GM21515 (cell line): ENCODE data around the gene ITGA7.

ENCODE experiments used
- ATAC-seq: cut with Tn5 transposase; IDR thresholded peaks from one replicate; pipeline ENCODE4 v1.9.1; 2021; ENCODE audit not compliant: unreplicated experiment

The ITGA7 gene

DNA sequence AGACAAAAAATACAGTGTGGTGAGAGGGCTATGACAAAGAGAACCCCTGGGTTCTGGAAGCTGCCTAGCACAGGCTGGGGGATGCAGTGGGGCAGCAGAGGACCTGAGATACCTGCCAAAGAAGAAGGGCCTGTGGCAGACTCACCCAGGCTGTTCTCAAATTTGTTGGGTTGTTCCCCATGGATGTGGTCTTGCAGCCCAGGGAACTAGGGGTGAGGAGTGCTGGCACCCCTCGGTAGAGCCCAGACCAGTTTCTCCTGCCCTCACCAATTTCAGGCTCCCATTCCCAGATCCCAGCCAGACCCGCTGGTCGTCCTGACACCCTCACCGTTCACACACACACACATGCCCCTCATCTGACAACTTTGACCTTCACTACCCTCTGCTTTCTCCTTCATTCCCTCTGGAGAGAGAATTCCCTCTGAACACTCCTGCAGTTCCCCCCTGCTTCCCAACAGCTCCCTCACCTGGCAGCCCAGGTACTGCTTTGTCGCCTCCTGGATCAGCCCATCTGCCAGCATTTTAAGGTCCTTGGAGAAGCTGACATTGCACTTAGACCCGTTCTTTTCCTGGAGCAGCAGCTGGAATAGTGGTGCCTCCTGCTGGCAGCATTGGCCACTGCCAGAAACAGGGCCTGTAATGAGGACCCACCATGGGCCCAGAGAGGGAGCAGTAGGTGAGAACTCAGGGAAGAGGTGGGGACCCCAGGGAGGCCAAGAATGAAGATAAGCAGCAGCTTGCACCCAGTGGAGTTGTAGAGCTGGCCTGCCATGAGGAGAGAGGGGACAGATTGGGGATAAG is 29.3 kb upstream of the ITGA7 start:
- ATAC-seq: no peak

- no peak for ATAC-seq
These were observed 28.4 kb upstream of the ITGA7 start for GRCh38 chr12:55736076-55736475.

GRCh38 chr12:55734595-55734994 is 26.9 kb upstream of the ITGA7 start:
- ATAC-seq: no peak

DNA sequence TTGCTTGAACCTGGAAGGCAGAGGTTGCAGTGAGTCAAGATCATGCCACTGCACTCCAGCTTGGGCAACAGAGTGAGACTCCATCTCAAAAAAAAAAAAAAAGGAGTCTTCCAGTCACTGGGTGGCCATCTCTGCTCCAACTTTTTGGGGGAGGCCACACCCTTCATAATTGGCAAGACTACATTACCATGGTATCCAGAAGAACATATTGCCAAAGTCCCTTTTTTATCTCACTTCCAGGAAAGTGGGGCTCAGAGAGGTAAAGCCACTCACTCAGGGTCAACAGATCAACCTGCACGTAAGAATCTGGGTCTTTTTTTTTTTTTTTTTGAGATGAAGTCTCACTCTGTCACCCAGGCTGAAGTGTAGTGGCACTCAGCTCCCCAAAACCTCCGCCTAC is 26.2 kb upstream of the ITGA7 start:
- ATAC-seq: no peak

DNA sequence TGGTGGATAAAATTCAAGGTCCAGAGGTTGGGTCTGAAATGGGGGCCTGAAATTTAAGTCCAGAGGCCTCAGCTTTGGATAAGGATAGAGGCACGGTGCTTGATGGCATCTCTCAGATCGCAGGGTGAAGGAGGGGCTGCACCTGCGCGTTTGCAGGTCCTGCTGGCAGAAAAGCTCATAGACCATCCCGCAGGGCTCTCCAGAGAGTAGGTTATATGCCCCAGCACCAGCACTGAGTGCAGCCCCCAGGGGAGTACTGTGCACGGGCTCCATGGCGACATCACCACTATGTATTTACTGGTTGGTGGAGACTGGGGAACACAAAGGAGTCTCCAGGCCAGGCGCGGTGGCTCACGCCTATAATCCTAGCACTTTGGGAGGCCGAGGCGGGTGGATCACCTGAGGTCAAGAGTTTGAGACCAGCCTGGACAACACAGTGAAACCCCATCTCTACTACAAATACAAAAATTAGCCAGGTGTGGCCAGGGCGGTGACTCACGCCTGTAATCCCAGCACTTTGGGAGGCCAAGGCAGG is 25.4 kb upstream of the ITGA7 start:
- ATAC-seq: no peak

DNA sequence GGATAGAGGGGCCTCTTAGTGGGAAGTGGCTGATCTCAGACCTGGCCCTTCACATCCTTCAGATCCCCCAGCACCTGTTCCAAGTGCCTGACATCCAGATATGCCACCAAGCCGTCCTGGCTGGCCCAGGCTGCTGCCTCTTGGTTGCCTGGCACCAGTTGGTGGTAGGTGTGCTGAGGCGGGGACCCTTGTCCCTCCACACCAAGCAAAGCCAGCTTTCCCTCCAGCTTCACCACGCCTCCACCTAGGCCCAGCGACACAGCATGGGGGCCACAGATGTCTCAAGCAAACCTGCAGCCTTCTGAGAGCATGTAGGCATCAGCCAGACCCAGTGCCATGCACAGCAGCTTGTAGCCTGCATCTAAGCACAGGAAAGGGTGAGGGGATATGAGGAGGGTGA is 24.6 kb upstream of the ITGA7 start:
- no peak for ATAC-seq

- ATAC-seq: peak; percentile 39
These were observed 22.4 kb upstream of the ITGA7 start for GRCh38 chr12:55729819-55730818.

- peak; percentile 54 for ATAC-seq
These were observed 21.5 kb upstream of the ITGA7 start, which contains the start of gene CD63 for GRCh38 chr12:55728939-55729818. Gene CD63 (minus strand): TSS chr12:55729009. CDS start chr12:55728341, 668 bp downstream.

- ATAC-seq: peak; percentile 12
These were observed 20.7 kb upstream of the ITGA7 start for GRCh38 chr12:55728186-55728938.

GRCh38 chr12:55727643-55728185 is 20.0 kb upstream of the ITGA7 start:
- ATAC-seq: no peak

GRCh38 chr12:55726971-55727370 is 19.3 kb upstream of the ITGA7 start:
- ATAC-seq: no peak

- no peak for ATAC-seq
These were observed 17.9 kb upstream of the ITGA7 start for GRCh38 chr12:55725556-55725955.

DNA sequence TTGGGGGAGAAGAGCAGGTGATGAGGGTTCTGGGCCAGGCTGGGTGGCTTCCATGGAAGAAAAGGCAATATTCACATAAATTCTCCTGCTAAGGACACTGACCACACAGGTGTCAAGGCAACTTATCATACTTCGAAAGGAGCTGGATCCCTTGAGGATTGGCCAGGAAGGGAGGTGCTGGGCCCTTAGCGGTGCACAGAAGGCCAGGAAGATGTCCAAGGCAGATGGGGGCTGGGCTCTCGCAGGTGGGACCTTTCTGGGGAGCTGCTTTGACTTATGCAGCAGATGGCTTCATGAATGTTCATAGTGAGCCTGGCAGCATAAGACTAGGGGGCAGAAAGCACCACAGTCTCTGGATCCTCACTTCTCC is 17.2 kb upstream of the ITGA7 start:
- no peak for ATAC-seq

DNA sequence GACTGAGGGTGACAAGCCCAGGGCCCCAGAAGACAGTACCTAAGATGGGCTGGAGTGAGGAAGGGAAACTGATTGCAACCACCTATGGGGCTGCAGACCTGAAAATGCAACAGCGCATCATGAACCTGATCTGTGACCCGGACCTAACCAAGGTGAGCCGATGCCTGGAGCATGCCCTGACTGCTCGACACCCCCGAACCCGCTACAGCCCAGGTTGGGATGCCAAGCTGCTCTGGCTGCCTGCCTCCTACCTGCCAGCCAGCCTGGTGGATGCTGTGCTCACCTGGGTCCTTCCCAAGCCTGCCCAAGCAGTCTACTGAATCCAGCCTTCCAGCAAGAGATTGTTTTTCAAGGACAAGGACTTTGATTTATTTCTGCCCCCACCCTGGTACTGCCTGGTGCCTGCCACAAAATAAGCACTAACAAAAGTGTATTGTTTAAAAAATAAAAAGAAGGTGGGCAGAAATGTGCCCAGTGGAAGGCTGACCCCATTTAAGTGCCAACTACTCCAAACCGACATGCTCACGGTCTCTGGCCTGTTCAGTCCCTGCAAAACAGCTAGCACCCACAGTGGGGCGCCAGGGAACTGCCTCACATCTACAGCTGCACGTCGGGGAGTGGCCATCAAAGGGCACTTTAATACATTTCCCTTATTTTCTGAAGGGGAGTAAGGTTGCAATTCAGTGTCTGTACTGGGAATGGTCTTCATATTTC is 16.7 kb upstream of the ITGA7 start:
- ATAC-seq: peak; percentile 33

DNA sequence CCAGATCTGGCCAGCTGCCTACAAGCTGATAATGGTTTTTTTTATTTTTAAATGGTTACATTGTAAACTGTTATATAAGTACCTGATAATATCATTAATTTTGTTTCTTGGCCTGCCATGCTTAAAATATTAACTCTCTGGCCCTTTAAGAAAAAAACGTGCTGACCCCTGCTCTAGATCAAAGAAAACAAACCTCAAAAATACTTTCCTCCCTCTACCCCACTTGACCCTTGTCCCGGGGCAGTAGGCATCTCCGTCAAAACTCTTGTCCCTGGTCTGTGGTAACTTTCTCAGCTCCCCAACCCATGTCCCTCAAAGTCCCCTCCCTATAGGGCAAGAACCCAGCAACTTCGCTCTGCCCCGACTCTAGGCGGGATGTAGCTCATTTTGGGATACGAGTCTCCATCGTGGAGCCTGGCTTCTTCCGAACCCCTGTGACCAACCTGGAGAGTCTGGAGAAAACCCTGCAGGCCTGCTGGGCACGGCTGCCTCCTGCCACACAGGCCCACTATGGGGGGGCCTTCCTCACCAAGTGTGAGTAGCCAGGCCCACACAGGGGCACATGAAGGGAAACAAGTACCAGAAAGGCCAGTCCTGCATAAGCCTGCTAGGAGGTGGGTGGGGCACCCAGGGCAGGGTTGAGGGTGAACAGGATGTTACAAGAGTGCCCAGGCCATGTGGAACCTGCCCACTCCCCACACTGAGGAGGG is 16.0 kb upstream of the ITGA7 start:
- no peak for ATAC-seq

DNA sequence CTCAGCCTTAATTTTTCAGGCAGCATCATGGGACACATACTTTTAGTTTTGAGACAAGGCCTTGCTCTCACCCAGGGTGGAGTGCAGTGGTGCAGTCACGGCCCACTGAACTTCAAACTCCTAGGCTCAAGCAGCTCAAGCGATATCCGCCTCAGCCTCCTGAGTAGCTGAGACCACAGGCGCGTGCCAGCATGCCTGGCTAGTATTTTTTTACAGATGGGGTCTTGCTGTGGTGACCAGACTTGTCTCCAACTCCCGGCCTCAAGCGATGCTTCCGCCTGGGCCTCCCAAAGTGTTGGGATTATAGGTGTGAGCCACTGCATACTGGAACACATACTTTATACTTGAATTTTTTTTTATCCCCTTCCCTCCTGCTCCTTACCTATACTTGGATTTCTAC is 15.2 kb upstream of the ITGA7 start:
- ATAC-seq: no peak

GRCh38 chr12:55721601-55722213 is 14.0 kb upstream of the ITGA7 start:
- ATAC-seq: no peak

- ATAC-seq: no peak
These were observed 13.3 kb upstream of the ITGA7 start for GRCh38 chr12:55720894-55721444.
